GM18519 (cell line): ENCODE data around the gene PLEKHF1.

Experiments
- ATAC-seq: cut with Tn5 transposase; IDR thresholded peaks from one replicate; pipeline ENCODE4 v1.9.1; 2021; ENCODE audit warnings: mild to moderate bottlenecking, moderate library complexity; ENCODE audit not compliant: unreplicated experiment, low FRiP score

The PLEKHF1 gene

DNA sequence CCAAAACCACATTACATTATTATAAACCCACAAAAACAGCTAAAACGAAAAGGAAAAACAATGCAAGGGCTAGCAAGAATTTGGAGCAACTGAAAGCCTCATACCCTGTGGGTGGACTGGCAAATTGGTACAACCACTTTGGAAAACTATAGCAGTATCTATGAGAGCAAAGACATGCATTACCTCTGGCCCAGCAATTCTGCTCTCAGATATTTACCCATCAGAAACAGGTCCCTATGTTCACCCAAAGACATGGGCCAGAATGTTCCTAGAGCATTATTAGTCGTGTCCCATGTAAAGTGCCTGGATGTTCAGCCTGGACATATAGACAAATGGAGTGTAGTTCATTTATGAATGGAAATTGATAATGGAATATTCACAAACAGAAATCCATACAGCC lies 31.3 kb upstream of the PLEKHF1 start:
- ATAC-seq, result no peak

DNA sequence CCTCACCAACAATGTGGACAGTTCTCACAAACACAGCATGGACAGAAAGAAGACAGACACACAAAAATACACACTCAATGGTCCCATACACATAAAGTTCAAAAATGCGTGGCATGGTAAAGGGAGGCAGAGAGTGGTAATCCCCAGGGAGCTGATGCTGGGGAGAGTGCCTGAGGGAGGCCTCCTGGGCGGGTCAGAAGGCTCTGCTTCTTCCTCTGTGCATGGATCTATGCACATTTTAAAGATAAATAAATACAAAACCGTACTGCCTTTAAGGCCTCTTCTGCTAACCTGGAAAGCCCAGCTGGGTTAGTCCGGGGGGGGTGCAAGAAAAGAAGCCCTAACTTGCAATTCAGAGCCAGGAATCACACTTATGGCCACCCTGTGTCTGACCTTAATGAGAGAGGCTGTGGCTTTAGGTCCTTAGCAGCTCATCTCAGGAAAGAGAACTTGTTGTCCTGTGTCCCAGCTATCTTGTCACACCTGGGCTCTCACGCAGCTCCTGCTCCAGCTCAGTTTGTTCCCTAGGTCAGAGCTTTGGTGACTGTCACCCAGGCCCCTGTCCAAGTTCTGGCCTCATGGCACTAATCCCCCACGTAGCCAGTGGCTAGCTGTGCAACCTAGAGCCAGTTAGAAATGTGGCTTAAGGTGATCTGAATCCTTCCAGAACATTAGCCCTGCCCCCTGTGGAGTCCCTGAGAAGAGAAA lies 30.7 kb upstream of the PLEKHF1 start:
- ATAC-seq, result no peak

GRCh38 chr19:29635963-29636362 lies 29.3 kb upstream of the PLEKHF1 start:
- no peak for ATAC-seq

- no peak for ATAC-seq
These were observed 28.5 kb upstream of the PLEKHF1 start for GRCh38 chr19:29636553-29637360.

DNA sequence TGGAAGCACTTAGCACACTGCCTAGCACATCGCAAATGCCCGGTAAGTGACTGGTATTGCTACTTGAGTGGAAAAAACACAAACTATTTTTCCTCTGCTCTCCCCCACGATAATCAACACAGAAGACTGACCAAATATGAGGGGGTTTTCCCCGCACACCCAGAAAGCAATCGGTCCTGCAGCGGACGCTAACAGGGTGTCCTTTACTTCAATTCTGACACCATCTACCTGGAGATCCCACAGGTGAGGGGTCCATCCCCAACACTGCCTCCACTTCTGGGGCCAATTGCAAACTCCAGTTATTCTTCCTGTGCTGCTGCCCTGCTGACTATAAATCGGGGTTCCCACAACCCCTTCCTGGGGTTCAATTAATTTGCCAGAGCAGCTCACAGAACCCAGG lies 26.2 kb upstream of the PLEKHF1 start:
- no peak for ATAC-seq

DNA sequence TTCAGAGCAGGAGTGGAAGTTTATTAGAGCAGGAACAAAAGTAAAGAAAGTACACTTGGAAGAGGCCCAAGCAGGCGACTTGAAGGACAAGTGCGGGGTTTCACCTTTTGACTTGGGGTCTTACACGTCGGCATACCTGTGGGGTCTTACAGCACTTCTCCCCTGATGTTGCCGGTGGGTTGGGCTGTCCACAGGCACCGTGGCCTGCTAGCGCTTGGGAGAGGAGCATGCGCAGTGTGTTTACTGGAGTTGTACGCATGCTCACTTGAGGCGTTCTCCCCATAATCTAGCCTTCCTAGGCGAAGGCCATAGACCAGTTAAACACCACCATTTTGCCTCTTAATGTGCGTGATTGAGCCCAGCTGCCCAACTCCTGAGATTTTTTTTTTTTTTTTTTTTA lies 25.0 kb upstream of the PLEKHF1 start:
- ATAC-seq, result no peak

- no peak for ATAC-seq
These were observed 23.7 kb upstream of the PLEKHF1 start for GRCh38 chr19:29641597-29641996.

DNA sequence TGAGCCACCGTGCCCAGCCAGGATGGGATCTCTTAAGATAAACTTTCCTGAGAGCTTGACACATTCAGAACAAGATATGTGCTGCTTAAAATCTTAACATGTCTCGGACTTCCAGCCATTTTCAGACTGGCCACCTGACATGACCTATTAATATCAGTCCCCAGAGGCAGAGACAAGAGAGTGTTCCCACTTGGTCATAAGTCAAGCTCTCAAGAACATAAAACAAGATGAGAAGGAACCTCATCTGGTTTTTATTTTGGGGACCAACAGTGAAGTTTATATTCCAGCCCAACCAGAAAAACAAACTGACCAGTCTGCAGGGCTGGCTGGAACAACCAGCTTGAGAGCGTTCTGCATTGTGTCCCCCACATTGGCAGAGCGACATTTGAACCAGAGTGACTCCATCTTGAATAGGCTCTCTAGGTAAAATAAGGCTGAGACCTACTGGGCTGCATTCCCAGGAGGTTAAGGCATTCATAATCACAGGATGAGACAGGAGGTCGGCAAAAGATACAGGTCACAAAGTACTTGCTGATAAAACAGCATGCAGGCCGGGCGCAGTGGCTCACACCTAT lies 21.8 kb upstream of the PLEKHF1 start:
- ATAC-seq, result no peak

DNA sequence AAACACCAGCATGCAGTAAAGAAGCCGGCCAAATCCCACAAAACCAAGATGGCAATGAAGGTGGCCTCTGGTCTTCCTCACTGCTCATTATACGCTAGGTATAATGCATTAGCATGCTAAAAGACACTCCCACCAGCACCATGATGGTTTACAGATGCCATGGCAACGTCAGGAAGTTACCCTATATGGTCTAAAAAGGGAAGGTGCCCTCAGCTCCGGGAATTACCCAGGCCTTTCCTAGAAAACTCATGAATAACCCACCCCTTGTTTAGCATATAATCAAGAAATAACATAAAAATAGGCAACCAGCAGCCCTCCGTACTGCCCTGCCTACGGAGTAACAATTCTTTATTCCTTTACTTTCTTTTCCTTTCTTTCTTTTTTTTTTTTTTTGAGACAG lies 21.1 kb upstream of the PLEKHF1 start:
- ATAC-seq, result no peak

GRCh38 chr19:29645491-29645867 lies 19.8 kb upstream of the PLEKHF1 start:
- ATAC-seq, result no peak

GRCh38 chr19:29645911-29646310 lies 19.4 kb upstream of the PLEKHF1 start:
- no peak for ATAC-seq

GRCh38 chr19:29650772-29651387 lies 14.4 kb upstream of the PLEKHF1 start:
- no peak for ATAC-seq

DNA sequence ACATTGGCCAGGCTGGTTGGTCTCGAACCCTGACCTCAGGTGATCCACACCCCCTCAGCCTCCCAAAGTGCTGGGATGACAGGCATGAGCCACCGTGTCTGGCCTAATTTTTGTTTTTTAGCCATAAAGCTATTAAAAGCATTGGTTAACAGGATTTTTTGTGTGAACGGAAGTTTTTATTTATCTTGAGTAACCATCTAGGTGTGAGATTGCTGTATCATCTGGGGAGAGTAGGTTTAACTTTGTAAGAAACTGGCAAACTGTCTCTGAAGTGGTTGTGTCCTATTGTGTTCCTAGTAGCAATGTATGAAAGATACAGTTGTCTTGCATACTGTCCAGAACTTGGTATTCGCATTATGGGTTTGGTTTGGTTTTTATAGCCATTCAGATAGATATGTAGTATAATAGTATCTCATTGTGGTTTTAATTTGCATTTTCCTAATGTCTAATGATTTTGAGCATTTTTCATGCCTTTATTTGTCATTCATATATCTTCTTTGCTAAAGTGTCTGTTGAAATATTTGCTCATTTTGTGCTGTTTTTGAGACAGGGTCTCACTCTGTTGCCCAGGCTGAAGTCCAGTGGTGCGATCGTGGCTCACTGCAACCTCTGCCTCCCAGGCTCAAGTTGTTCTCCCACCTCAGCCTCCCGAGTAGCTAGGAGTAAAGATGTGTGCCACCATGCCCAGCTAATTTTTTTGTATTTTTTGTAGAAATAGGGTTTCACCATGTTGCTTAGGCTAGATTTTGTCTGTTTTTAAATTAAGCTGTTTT lies 13.5 kb upstream of the PLEKHF1 start:
- ATAC-seq, result no peak

- ATAC-seq, result no peak
These were observed 11.9 kb upstream of the PLEKHF1 start for GRCh38 chr19:29653398-29653797.

- ATAC-seq, result no peak
These were observed 9.5 kb upstream of the PLEKHF1 start for GRCh38 chr19:29655648-29656335.

- no peak for ATAC-seq
These were observed 6.9 kb upstream of the PLEKHF1 start for GRCh38 chr19:29658221-29658991.

GRCh38 chr19:29660835-29661234 lies 4.4 kb upstream of the PLEKHF1 start:
- no peak for ATAC-seq

DNA sequence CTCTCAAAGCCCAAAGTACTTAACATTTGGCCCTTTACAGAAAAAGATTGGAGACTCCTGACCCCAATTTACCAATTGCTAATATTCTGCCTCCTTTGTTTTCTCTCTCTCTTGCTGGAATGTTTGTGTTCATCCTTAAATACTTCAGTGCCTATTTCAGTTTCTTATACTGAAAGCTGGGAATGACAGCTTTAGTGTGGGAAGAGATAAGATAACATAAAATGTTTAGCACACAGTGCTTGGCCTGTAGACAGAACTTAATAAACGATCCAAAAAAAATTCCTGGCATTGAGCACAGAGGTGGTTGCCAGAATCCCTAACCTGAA lies 3.0 kb upstream of the PLEKHF1 start:
- no peak for ATAC-seq

GRCh38 chr19:29662604-29663404 lies 2.5 kb upstream of the PLEKHF1 start:
- ATAC-seq, result no peak
